GM18868 (cell line): Measurements from ENCODE around the gene STAT2.

Experiments used
- ATAC-seq: cut with Tn5 transposase; IDR thresholded peaks from one replicate; pipeline ENCODE4 v1.9.1; 2021; ENCODE audit warnings: mild to moderate bottlenecking, moderate library complexity; ENCODE audit not compliant: unreplicated experiment

STAT2 gene

GRCh38 chr12:56298828-56299227, 61.1 kb downstream of the STAT2 start:
- ATAC-seq: no peak

GRCh38 chr12:56297400-56297799, 62.5 kb downstream of the STAT2 start:
- ATAC-seq: no peak

GRCh38 chr12:56296295-56296694, 63.6 kb downstream of the STAT2 start:
- ATAC-seq: no peak

- ATAC-seq: no peak
These were observed 66.1 kb downstream of the STAT2 start for GRCh38 chr12:56293795-56294194.
